CD14-positive monocyte (primary cell): Measurements from ENCODE around the gene EFHC1. TPM values are rescaled to one million over a fixed set of nuclear protein-coding genes. Genes with fewer than 3 reads are reported as not detected.

Experiments
- DNase-seq, 3 donors: peaks; one replicate each; pipeline ENCODE4 v3.0.0-alpha.2; 2011 to 2022
- H2AFZ ChIP-seq: 2 replicates; pipeline ENCODE4 v1.6.0; 2012; ENCODE audit warnings: mild to moderate bottlenecking, low read depth, low read length, inconsistent platforms; ENCODE audit not compliant: insufficient read depth, poor library complexity, severe bottlenecking
- H3K27ac ChIP-seq, 2 donors: 1 replicate in 1 of 2; 2 replicates in 1 of 2; pipeline ENCODE4 v1.5.1; 2012 to 2013; ENCODE audit warnings: low read length in 2 of 2, control low read depth in 1 of 2, inconsistent platforms in 1 of 2, low read depth in 1 of 2, mild to moderate bottlenecking in 1 of 2
- H3K27me3 ChIP-seq, 2 donors: one replicate each; pipeline versions ENCODE4 v1.6.0 to v1.6.1; 2011 to 2013; ENCODE audit warnings: low read length in 2 of 2; ENCODE audit not compliant: control insufficient read depth in 2 of 2, insufficient read depth in 2 of 2
- H3K36me3 ChIP-seq, 2 donors: replicated peaks in 1 of 2; 1 replicate in 1 of 2; 2 replicates in 1 of 2; pipeline versions ENCODE4 v1.5.1 to v1.6.1; 2012 to 2013; ENCODE audit warnings: low read length in 2 of 2, control low read depth in 1 of 2, inconsistent platforms in 1 of 2, mild to moderate bottlenecking in 1 of 2; ENCODE audit not compliant: insufficient read depth in 2 of 2, control insufficient read depth in 1 of 2
- H3K4me1 ChIP-seq, 2 donors: 1 replicate in 1 of 2; 2 replicates in 1 of 2; pipeline versions ENCODE4 v1.5.1 to v1.6.1; 2012 to 2013; ENCODE audit warnings: low read length in 2 of 2, control low read depth in 1 of 2, inconsistent platforms in 1 of 2, mild to moderate bottlenecking in 1 of 2, moderate library complexity in 1 of 2; ENCODE audit not compliant: insufficient read depth in 2 of 2, control insufficient read depth in 1 of 2
- H3K4me2 ChIP-seq: replicated peaks from 2 replicates; pipeline ENCODE3; 2012; ENCODE audit warnings: low read length, moderate library complexity, mild to moderate bottlenecking; ENCODE audit not compliant: poor library complexity, severe bottlenecking; ENCODE audit errors: extremely low read depth
- H3K4me3 ChIP-seq, 3 experiments: fragments of 200-600 bp in 1 of 3; sonication (generic) in 1 of 3; replicated peaks in 1 of 3; 1 replicate in 2 of 3; 2 replicates in 1 of 3; pipeline ENCODE4 v1.5.1; 2011 to 2013; ENCODE audit warnings: low read length in 3 of 3, mild to moderate bottlenecking in 3 of 3, control low read depth in 2 of 3, low read depth in 2 of 3, inconsistent platforms in 1 of 3, moderate library complexity in 1 of 3
- H3K79me2 ChIP-seq: 2 replicates; pipeline ENCODE4 v1.6.0; 2012; ENCODE audit warnings: mild to moderate bottlenecking, control low read depth, inconsistent platforms, low read length, moderate library complexity; ENCODE audit not compliant: insufficient read depth
- H3K9ac ChIP-seq: 2 replicates; pipeline ENCODE4 v1.6.0; 2017; ENCODE audit warnings: low read length, mild to moderate bottlenecking; ENCODE audit not compliant: insufficient read depth, poor library complexity, severe bottlenecking
- H3K9me3 ChIP-seq, 2 donors: replicated peaks in 1 of 2; 1 replicate in 1 of 2; 2 replicates in 1 of 2; pipeline versions ENCODE4 v1.5.1 to v1.6.1; 2012 to 2013; ENCODE audit warnings: low read length in 2 of 2, control low read depth in 1 of 2; ENCODE audit not compliant: control insufficient read depth in 1 of 2, insufficient read depth in 1 of 2
- H4K20me1 ChIP-seq: 2 replicates; pipeline ENCODE4 v1.6.0; 2012; ENCODE audit warnings: mild to moderate bottlenecking, low read length, control low read depth, moderate library complexity; ENCODE audit not compliant: insufficient read depth
- H3K27ac Mint-ChIP-seq, 7 donors: one replicate each; pipeline ENCODE4 v1.8.0; 2020; ENCODE audit warnings: mild to moderate bottlenecking in 7 of 7, mixed read lengths in 7 of 7, moderate library complexity in 6 of 7, inconsistent platforms in 2 of 7
- H3K27me3 Mint-ChIP-seq, 3 donors: one replicate each; pipeline ENCODE4 v1.8.0; 2021 to 2022; ENCODE audit warnings: low read depth in 3 of 3, mild to moderate bottlenecking in 3 of 3, mixed read lengths in 3 of 3, moderate library complexity in 3 of 3, inconsistent platforms in 1 of 3
- H3K36me3 Mint-ChIP-seq, 2 donors: one replicate each; pipeline ENCODE4 v1.8.0; 2020; ENCODE audit warnings: mixed read lengths in 2 of 2, inconsistent platforms in 1 of 2, mild to moderate bottlenecking in 1 of 2
- H3K4me1 Mint-ChIP-seq: one replicate; pipeline ENCODE4 v1.8.0; 2020; ENCODE audit warnings: mild to moderate bottlenecking, mixed read lengths
- H3K4me3 Mint-ChIP-seq, 2 donors: one replicate each; pipeline ENCODE4 v1.8.0; 2020; ENCODE audit warnings: mild to moderate bottlenecking in 2 of 2, mixed read lengths in 2 of 2, moderate library complexity in 1 of 2
- H3K9me3 Mint-ChIP-seq, 7 donors: one replicate each; pipeline ENCODE4 v1.8.0; 2020 to 2022; ENCODE audit warnings: mixed read lengths in 7 of 7, mild to moderate bottlenecking in 6 of 7, moderate library complexity in 6 of 7, inconsistent platforms in 2 of 7
- CTCF ChIP-seq: fragments of 200-600 bp; IDR thresholded peaks from one replicate; pipeline ENCODE4 v1.8.0; 2022; ENCODE audit warnings: antibody characterized with exemption, mild to moderate bottlenecking
- WGBS: methylation state at CpG from one replicate; pipeline ENCODE4 v1.1.5; 2013; ENCODE audit warnings: missing lambda C conversion rate; ENCODE audit not compliant: insufficient coverage; 5-methylcytosine and 5-hydroxymethylcytosine counted together
- intact Hi-C, 2 donors: fragments of 100-400 bp; cut with micrococcal nuclease; formaldehyde crosslinking; loops; one replicate each; pipeline versions ENCODE4 v1.15.0 to v1.15.1; 2023
- polyA plus RNA-seq, 3 donors: library from polyadenylated mRNA; depleted of rRNA in 1 of 3; unstranded in 2 of 3; stranded (reverse) in 1 of 3; fragments of 300-500 nt in 2 of 3; fragments of >200 nt in 1 of 3; fragmentation: Illumina TruSeq in 2 of 3; gene quantifications; 1 replicate in 2 of 3; 2 replicates in 1 of 3; pipeline ENCODE4 v1.2.3, GENCODE V29; 2012 to 2021

EFHC1 gene
- polyA plus RNA-seq, 3 donors, result 0.30 to 13.5 (median 2.3) TPM

DNA sequence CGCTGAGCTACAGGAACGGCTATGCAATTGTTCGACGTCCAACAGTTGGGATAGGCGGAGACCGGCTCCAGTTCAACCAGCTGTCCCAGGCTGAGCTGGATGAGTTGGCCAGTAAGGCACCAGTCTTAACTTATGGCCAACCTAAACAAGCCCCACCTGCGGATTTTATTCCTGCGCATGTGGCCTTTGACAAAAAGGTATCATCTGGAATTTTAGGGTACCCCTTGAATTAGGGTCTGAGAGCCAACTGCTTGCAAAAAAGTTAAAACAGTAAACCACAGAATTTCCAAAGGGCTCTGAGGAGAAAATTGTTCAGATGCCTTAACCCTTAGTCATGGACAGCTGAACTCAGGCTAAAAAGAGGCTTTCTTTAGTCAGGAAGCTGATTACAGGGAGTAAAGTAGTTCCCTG lies 3.8 kb downstream of the EFHC1 start:
- 95% methylated on average over 6 of the region's 8 CpGs for WGBS
- Mint-ChIP-seq H3K27ac (no peak overlapping the region), H3K4me3 (no peak overlapping the region), H3K4me1 (peaks cover 10% of the 10 kb centered on the region), H3K9me3 (peaks cover 0 to 2% (median 0%) of the 10 kb centered on the region in 7 donors), H3K36me3 (no peaks in the 10 kb centered on the region), H3K27me3 (peaks cover 0 to 3% (median 1%) of the 10 kb centered on the region in 3 donors)
- no peaks in the 10 kb centered on the region for H4K20me1 ChIP-seq
- H3K9ac ChIP-seq, result no peak overlapping the region
- intact Hi-C loops, result loop anchor here (5.0 kb wide), 3 partner anchors 142 to 573 kb away; partner anchors contain the start of genes GSTA4 (in 1 of the 2) and MCM3 (in 1 of the 2)
- no peak overlapping the region for H2AFZ ChIP-seq
- no peaks in the 10 kb centered on the region for H3K27me3 ChIP-seq
- DNase-seq, result no peak
- peaks cover 14 to 20% of the 10 kb centered on the region in 2 donors for H3K4me1 ChIP-seq
- no peak overlapping the region for H3K4me2 ChIP-seq
- H3K9me3 ChIP-seq, result no peaks in the 10 kb centered on the region
- H3K36me3 ChIP-seq, result no peaks in the 10 kb centered on the region
- H3K79me2 ChIP-seq, result no peaks in the 10 kb centered on the region
- TF ChIP-seq CTCF, result no peak
- no peak overlapping the region for H3K4me3 ChIP-seq
- H3K27ac ChIP-seq, result no peak overlapping the region

GRCh38 chr6:52424513-52424912 lies 4.4 kb downstream of the EFHC1 start:
- Mint-ChIP-seq H3K9me3 (peaks cover 0 to 2% (median 0%) of the 10 kb centered on the region in 7 donors), H3K27ac (no peak overlapping the region), H3K4me1 (peaks cover 5% of the 10 kb centered on the region), H3K36me3 (no peaks in the 10 kb centered on the region), H3K27me3 (no peaks in the 10 kb centered on the region), H3K4me3 (no peak overlapping the region)
- H3K4me3 ChIP-seq, result no peak overlapping the region
- H3K9ac ChIP-seq, result no peak overlapping the region
- H4K20me1 ChIP-seq, result no peaks in the 10 kb centered on the region
- no peak overlapping the region for H2AFZ ChIP-seq
- intact Hi-C loops, result loop anchor here (5.0 kb wide), 3 partner anchors 142 to 573 kb away; partner anchors contain the start of genes GSTA4 (in 1 of the 2) and MCM3 (in 1 of the 2)
- WGBS, result no CpG with 5 or more reads among the region's 2 CpGs
- no peaks in the 10 kb centered on the region for H3K79me2 ChIP-seq
- no peak overlapping the region for H3K27ac ChIP-seq
- DNase-seq, result no peak
- TF ChIP-seq CTCF, result no peak
- no peaks in the 10 kb centered on the region for H3K27me3 ChIP-seq
- no peaks in the 10 kb centered on the region for H3K36me3 ChIP-seq
- H3K9me3 ChIP-seq, result no peaks in the 10 kb centered on the region
- no peak overlapping the region for H3K4me2 ChIP-seq
- H3K4me1 ChIP-seq, result peaks cover 11 to 16% of the 10 kb centered on the region in 2 donors
